NCI-H1105 treated with DMSO at 0.1 percent for 48 hours (cell line): ENCODE measurements around the gene GRID1.

Experiments used
- DNase-seq: peaks from one replicate; lab custom pipeline; 2025; lab: John Stamatoyannopoulos, UW

GRID1 gene

DNA sequence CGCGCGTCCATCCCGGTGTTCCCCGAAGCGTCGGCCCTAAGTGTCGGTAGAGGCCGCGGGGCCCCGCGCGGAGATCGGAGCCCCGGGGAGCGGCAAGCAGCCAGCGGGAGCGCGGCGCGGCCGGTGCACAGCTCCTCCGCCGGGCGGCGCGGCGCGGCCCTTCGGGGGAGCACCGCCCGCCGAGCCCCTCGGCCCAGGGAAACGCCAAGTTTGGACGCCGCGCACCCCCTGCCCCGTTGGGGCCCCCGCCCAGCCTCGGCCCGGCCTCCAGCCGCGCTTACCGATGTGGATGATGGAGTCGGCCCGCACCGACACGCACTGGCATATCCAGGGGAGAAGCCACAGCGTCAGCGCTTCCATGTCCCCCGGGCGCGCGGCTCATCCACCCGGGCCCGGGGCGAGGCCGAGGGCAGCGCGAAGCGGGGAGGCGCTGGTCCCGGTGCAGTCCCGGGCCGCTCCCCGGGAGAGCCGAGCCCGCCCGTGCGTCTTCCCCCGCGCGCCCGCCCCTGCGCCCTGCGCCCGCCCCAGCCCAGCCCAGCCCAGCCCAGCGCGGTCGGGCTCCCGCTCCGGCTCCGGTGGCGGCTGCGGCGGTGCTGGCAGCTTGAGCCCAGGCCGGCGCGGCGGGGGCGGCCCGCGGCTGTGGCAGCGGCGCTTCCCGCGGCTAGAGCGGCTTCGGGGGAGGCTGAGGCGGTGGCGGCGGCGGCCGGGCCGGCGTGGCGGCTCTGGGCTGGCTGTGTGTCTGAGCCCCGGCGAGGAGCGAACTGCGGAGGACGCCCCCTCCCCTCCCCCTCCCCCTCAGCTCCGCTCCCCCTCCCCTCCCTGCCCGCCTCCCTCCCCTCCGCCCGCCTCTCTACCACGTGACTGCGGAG, at the start of gene GRID1:
Gene GRID1 (minus strand): TSS at position 763 of the 869 bp plus-strand sequence.
- DNase-seq: peak; percentile 24

DNA sequence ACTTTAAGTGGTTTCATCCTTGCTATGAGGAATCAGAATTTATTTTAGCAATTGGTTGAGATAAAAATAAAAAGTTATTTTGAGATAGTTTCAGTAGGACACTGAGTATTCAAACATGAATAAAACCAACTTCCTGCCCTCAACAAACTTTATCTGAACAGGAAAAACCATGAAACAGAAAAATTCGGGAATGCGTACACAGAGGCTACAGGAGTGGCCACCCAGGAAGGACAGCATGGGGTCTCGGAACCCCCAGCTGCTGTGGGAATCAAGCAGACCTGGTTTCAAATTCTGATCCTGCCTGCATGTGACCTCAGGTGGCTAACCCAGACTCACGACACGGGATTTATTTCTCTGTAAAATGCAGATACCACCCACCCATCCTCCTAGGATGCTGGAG, 49.0 kb upstream of the GRID1 start:
- DNase-seq: no peak

DNA sequence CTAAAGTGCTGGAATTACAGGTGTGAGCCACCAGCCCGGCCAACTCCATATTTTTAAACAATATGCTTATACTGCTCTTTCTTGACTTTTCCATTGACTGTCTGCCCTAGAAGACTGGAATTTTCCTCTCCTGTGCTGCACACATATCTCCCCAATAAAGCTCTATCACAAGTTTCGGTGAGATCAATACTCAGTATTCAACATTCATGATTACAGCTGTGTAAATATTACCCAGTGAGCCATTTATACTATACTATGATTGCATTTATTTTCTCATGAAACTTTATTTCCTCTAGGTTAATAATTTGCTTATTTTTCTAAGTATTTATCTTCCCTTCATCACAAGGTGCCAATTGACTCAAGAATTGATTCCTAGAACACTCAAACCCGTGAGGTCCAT, 48.5 kb upstream of the GRID1 start:
- no peak for DNase-seq

DNA sequence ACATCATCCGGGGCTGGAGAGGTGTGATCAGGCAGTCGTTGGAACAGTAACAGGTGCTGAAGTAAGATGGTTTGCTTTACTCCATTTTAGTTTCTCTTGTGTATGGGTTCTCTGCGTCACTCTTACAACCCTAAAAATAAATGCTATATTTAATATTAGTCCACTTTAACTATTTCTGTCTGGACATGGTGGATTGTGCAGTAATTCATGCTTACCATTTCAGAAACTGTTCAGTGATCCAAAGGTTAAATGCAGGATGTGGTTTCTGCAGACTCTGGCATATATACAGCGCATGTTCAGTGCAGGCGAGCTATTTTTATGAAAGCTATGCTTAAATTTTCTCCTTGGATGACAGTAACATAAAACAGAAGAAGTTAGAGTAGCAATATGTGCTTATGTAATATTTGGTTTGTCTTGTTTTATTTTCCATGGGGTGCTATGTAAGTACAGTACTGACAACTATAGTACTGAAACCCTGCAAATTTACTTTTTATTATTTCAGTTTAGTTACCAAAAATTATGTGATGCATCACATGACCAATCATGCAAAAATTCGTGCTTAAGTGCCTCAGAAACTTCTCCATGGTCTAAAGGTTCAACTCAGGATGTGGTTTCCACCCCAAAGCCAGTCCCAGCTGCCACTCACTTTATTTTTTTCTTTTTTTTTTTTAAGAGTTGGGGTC, 46.6 kb upstream of the GRID1 start:
- DNase-seq: no peak

DNA sequence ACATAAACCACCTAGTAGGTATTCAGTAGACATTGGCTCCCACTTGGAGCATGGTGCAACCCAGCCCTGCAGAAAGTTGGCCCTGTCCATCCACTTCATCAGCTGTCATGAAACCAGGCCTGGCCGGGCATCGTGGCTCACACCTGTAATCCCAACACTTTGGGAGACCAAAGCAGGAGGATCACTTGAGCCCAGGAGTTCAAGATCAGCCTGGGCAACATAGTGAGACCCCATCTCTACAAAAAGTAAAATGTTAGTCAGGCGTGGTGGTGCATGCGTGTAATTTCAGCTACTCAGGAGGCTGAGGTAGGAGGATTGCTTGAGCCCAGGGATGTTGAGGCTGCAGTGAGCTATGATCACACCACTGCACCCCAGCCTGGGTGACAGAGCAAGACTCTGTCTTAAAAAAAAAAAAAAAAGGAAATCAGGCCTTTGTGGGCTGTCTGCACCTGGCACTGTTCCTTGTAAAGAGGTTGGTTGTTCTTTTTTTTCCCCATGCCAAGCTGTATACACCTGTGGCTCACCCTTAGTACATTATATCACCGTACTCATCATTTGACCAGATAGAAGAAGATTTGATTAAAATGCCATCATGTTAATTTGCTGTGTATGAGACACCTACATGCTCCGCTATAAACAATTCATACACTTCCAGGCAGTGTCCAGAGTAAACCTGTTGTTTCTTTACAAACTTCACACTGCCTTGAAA, 45.4 kb upstream of the GRID1 start:
- no peak for DNase-seq

DNA sequence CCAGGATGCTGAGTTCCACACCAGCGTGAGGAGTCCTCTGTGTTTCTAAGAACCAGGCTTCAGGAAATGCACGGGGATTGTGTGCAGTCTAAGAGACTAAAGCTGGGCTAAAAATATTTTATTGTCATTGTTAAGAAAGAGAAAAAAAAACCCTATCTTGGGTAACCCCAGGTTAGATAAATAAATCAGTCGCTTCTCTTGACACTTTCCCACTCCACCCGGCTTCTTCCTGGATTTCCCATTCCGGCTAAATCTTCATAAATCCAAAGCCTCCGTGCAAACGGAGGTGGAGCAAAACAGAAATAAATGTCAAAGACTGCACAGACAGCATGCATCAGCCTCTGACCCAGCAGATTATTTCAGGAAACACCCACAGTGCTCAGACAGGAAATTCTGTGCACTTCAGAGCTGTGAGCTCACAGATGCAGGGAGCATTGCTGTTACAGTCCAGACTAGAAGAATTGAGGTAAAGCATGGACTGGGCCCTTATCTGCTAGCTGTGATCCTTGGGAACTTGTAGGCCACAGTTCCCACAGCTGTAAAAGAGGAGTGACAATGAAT, 44.8 kb upstream of the GRID1 start:
- no peak for DNase-seq

DNA sequence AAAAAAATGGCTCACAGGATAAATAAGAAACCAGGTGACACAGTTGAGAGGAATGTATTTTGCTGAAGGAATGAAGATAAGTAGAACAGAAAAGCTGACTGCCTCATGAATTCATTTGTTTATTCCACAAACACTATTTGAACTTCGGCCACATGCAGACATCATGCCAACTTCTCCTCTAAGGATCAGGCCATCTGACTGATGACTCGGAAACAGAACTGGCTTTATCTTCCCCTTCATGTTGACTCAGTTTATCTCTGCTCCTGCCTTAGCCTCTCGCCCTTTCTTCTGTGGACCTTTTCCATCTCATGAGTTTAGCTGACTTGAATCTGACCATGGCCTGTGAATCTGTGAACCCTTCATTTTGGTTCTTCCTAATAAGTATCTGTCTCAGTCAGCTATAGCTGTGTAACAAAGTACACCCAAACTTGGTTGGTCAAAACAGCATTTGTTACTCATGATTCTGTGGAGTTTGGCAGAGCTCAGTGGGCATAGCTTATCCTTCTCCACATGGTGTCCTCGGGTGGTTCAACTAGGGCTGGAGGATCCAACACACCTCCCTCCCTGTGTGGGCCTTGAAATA, 44.0 kb upstream of the GRID1 start:
- DNase-seq: no peak

DNA sequence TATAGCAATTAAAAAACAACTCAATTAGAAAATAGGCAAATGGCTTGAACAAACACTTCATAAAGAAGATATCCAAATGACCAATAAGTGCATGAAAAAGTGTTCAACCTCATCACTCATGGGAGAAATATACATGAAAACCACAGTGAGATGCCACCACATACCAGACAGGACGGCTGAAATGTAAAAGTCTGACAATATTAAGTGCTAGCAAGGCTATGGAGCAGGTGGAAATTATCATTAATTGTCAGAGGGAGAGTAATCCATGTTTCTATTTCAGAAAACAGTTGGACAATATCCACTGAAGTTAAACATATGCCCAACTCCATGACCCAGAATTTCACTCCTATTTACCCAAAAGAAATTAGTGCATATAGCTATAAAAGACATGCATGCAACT, 42.6 kb upstream of the GRID1 start:
- DNase-seq: no peak

DNA sequence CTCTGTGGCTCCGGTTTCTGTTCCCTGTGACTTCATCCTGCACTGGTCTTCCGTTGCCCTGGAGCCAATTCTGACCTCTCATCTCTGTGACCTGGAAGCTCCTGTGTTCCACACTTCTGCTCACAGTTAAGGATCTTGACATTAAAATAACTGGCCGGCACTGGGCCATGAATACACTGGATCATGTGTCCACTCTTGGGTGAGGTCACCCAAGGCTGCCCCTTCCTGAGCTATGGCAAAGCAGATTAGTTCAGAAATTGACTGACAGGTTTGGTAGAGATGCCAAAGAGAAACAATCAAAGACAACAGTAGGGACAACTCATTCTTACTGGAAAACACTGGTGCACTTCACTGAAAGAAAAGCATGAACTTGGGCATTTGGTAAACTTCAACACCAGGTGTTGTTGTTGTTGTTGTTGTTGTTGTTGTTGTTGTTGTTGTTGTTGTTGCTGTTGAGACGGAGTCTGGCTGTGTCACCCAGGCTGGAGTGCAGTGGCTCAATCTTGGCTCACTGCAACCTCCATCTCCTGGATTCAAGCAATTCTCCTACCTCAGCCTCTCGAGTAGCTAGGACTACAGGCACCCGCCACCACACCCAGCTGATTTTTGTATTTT, 36.7 kb upstream of the GRID1 start:
- DNase-seq: no peak

DNA sequence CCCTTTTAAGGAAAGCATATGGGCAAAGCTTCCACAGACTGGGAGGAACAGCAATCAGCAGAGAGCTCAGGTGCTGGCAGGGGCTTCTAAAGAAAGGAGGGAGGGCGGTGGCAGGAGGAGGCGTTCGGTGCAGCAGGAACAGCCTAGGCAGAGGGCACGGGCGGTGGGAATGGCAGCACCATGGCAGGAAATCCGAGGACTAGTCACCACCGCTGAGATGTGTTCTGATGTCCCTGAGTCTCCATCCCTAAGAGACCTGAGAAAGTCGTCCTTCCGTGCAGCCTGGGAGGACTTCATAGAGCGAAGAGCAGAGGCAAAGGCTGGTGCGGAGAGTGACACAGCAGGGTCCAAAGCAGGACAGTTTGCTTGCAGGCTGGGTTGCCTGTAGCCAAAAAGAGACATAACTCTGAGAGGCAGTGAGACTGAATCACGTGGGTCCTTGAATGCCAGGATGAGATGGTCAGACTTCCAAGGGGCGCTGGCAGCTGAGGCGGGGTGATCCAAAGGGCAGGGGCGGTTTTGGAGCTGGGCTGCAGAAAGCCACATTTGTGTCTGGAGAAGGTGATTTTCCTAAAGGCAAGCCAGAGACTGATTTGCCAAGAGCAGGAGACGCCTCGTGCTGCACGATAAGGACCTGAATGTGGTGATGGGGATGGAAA, 35.8 kb upstream of the GRID1 start:
- DNase-seq: no peak

DNA sequence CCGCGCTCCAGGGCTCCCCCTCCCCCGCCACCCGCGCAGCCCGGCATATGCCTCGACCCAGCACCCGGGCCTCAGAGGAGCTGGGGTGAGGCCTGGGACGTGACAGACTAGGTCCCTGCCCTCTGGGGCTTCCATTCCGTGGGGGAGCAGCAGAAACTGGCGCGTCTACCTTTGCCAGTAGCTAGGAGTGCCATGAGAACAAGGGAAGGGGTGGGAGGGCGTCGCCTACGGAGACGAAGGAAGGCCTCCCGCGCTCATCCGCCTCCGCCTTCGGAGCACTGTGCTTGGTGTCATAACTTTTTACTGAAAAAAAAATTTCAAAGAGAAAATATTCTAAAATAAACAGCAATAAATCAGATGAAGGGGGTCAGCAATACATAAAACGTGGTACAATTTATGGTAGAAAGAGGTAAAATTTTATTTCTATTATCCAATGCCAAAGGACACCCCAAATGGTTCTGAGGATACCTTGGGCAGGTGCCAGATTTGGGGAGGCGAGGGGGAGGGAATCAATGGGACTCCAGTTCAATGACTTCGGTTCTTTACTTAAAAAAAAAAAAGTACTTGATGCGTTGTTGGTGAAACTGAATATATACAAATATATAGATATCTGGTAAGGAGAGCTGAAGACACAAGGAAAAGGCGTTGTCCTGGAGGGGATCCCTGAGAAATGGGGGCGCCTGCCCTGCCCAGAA, 35.1 kb upstream of the GRID1 start:
- DNase-seq: no peak

DNA sequence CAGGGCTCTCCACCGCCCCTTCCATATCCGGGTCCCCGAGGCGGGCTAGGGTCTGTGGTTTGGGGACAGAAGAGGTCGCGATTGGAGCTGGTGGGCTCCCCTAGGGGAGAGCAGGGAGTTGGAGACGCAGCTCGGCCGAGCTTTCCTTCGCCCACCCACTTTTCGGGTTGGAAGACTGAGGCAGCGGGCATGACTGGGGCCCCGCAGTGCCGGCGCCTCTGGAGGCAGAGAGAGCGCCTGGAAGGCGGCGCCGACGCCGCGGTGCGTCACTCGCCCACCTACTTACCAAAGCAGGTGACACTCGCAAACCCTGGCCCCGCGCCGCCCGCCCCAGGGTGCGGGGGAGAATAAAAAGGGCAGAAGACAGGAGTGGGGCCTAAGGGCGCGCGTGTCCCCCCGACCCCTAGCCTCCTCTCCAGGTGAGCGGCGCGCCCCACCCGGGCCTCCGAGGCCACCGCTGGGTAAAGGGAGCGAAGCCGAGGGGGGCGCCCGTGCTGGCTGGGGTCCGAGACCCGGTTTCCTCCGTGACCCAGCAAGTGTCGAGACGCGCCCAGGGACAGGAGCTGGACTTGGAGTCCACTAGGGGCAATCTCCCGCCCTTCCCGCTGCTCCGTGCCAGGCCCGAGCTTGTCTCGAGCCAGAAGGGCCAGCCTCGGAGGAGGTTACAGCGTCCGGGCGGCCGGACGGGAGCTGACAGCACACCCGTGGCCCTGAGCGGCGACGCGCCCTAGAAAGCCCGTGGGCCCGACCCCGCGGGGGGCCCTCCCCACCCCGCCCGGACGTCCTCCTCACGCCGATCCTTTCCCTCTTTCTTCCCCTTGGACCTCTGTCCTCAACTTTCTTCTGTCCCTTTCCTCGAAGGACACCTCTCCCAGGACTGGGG, 34.4 kb upstream of the GRID1 start:
- DNase-seq: no peak

DNA sequence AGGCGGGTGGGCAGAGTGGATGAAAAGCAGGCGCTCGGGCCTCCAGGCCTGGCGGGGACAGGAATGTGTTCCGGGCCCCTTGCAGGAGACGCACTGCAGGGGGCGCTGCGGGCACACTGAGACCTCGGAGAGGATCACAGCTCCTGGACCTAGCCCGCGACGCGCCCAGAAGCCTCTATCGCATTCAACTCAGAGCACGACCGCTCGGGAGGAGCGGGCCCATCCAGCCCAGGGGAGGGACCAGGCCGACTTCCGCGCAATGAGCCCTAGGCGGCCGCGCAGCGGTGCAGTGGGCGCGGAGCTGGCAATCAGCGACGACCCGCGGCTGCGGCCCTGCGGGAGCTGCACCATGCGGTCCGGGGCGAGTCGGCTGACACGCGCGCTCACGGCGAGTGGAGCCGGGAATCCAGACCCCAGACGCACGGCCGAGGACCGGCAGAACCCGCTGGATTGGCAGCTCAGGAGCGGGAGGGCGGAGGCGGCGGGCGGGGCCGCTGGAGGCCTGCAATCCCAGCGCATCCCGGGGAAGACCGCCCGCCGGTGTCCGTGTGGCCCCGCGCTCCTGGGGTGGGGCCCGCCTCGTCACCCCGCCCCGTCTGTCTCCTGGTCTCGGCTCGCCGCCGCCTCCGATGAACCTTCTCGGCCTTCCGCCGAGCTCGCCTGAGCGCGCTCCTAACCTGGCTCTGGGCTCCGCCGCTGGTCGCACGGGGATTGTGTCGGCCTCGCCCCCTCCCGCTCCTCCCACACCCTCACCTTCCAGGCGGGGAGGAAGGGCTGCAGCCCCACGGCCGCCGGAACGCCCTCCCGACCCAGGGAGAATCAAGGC, 33.5 kb upstream of the GRID1 start:
- DNase-seq: peak; percentile 79

DNA sequence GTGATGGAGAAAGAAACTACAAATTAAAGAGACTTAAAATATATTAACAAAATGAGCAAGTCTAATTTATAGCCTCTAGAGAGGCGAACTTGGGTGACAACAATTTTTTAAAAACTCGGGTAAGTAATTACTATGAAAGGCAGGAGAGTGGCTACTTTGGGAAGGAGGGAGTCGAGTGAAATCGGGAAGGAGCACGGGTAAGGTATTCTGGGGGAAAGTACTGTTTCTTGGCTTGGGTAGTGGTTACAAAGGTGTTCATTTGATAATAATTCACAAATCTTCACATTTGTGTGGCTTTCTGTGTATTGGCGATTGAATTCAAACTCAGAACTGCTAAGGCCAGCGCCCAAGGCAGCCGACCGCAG, 32.9 kb upstream of the GRID1 start:
- DNase-seq: no peak

DNA sequence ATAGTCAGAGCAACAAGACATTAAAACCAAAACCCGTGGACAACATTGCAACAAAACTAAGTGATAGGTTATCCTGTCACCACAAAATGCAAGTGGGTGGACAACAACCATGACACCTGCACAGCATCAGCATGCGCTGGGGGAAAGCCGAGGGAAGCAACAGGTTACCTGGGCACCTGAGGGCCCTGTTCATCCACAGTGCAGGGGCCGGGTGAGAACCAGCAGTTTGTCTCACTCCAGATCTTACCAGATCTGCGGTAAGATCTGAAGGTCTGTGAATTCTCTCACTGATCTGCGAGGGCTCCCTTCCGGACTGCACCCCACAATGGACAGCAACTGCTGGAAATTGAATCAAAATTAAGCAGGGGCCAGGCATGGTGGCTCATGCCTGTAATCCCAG, 30.5 kb upstream of the GRID1 start:
- DNase-seq: no peak

DNA sequence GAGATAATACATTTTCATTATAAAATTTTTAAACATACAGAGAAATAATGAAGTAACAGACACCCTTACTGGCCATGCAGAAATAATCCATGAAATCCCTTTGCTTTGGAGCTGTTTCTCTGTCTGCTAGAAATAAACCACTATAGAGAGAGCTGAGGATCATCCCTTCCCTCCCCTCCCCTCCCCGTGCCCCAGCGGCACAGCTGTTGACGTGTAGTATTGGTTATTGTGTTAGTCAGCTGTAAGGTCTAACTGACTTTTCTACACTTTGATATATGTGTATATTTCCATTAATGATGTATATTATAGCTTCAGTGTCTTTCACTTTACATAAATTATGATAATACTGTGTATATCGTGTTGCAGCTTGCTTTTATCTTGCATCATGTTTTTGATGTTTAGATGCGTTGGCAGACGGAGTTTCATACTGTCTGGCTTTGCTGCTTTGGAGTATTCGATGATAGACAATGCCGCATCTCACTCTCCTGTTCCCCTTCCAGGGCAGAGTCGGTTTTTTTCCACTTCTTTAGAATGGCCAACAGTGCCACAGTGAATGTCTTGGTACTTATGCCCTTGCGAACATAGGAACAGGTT, 27.4 kb upstream of the GRID1 start:
- no peak for DNase-seq

DNA sequence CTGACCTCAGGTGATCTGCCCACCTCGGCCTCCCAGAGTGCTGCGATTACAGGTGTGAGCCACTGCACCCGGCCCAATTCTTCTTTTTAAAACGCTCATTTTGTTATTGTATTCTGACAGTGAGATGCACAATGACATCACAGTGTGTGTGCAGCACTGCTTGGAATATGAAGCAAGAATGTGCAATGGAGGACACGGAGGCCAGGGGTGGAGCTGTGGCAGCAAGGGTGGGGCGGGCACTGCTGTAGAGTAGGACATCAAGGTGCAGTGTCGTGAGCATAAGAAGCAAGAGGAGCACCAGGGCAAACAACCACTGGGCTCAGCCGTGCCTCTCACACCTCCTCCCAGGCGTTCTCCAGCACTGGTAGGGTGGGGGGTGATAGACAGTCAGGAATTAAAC, 26.8 kb upstream of the GRID1 start:
- DNase-seq: no peak

DNA sequence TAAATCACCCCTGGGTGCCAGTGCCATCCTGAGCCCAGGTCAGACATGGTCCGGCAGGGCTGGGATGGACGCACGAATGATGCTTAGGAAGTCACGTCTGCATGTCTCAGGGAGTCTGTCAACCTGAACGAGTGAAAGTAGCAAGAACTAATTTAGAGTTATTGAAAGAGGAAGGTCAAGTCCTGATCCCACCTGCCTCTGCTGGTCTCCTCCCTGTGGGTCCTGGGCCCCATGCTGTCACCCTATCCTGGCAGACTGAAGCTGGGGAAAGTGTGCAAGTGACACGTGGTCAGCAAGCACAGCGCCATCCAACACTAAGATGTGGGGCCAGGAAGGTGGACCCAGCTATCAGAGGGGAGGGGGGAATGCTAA, 26.1 kb upstream of the GRID1 start:
- DNase-seq: no peak
